Neural cell (in vitro differentiated cells): ENCODE results near the gene RNASE9.

Source experiments
- CTCF ChIP-seq: fragments of 450-650 bp; IDR thresholded peaks from 2 replicates; pipeline ENCODE4 v1.5.1; 2014; ENCODE audit warnings: antibody characterized with exemption, mild to moderate bottlenecking, moderate library complexity; ENCODE audit not compliant: poor library complexity, severe bottlenecking
- EZH2 ChIP-seq: fragments of 200-600, 300-800 bp; shearing (Covaris generic), sonication (generic); IDR thresholded peaks from 2 replicates; pipeline ENCODE4 v1.6.1; 2014; ENCODE audit warnings: antibody characterized with exemption, low read length, borderline replicate concordance, mild to moderate bottlenecking; ENCODE audit not compliant: insufficient read depth, poor library complexity, severe bottlenecking
- SMC3 ChIP-seq: fragments of 450-650 bp; conservative IDR thresholded peaks from 2 replicates; pipeline ENCODE4 v1.6.1; 2014; ENCODE audit warnings: antibody characterized with exemption, mild to moderate bottlenecking, moderate library complexity; ENCODE audit not compliant: poor library complexity
- TAF1 ChIP-seq: IDR thresholded peaks from 2 replicates; pipeline ENCODE4 v1.6.1; 2012; ENCODE audit warnings: low read depth

GRCh38 chr14:20529806-20530205, 31.0 kb downstream of the RNASE9 start:
- TF ChIP-seq CTCF (no peak), EZH2 (no peak), SMC3 (no peak), TAF1 (no peak)
